Skin epidermis (tissue), 12 donors: Measurements from ENCODE around the gene STOX2.

Experiments used
- H3K27ac ChIP-seq, 21 experiments: fragments of 200-600 bp; sonication (generic) in 11 of 21; one replicate each; pipeline ENCODE4 v1.5.0; 2020; ENCODE audit warnings: mild to moderate bottlenecking in 3 of 21, inconsistent platforms in 2 of 21, moderate library complexity in 2 of 21
- H3K4me3 ChIP-seq, 7 experiments: fragments of 200-600 bp; sonication (generic) in 2 of 7; one replicate each; pipeline ENCODE4 v1.5.0; 2020; ENCODE audit warnings: inconsistent platforms in 2 of 7, mild to moderate bottlenecking in 2 of 7, moderate library complexity in 1 of 7

Gene STOX2

DNA sequence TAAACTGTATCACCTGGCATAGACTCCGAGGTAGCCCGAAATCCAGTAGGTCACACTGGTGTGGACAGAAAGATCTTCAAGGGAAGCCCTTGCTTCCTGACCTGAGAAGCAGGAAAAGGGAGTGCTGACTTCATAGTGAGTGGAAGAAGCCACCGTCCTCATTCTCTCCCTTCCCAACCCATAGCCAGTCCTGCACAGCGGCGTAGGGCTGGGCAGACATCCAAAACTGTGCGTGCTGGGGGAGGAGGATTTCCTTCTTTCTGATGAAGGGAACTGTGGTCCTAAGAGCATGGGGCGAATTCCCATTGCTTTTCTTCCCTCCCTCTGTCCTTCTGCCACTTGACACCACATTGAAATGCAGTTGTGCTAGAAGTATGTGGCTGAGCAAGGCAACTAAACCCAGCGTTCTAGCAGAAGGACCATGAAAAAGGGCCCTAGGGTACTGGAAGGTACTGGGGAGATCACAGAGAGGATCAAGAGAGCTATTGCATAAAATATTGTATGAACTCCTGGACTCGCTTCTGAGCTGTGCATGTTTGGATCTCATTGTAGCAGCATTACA is 66.9 kb downstream of the STOX2 start:
- no peak overlapping the region for H3K27ac ChIP-seq
- H3K4me3 ChIP-seq = no peak overlapping the region

DNA sequence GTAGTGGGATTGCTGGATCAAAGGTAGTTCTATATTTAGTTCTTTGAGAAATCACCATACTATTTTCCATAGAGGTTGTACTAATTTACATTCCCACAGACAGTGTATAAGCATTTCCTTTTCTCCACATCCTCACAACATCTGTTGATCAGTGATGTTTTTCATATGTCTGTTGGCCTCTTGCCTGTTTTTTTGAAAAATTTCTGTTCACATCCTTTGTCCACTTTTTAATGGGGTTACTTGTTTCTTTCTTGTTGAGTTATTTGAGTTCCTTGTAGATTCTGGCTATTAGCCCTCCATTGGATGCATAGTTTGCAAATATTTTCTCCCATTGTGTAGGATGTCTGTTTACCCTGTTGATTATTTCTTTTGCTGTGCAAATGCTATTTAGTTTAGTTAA is 72.6 kb downstream of the STOX2 start:
- H3K4me3 ChIP-seq = no peak overlapping the region
- H3K27ac ChIP-seq = no peak overlapping the region

DNA sequence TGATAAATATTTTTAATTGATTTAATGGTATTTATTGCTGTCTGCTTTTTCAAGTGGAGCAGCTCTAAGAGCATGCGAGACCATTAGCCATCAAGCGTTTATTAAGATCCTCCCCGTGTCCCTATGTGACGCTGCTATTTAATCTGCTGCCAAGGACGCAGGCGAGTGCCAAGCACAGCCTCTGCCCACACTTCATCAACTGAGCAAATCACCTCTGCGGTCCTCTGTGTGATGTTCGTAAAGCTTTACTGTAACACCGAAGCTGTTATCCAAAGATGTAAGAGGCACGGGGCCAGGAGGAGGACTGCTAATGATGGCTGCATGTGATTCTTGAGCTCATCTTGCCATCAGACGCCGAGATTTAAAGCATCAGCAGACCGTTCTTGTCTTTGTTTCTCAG is 79.5 kb downstream of the STOX2 start:
- Histone ChIP-seq H3K4me3 (no peak overlapping the region), H3K27ac (no peak overlapping the region)

DNA sequence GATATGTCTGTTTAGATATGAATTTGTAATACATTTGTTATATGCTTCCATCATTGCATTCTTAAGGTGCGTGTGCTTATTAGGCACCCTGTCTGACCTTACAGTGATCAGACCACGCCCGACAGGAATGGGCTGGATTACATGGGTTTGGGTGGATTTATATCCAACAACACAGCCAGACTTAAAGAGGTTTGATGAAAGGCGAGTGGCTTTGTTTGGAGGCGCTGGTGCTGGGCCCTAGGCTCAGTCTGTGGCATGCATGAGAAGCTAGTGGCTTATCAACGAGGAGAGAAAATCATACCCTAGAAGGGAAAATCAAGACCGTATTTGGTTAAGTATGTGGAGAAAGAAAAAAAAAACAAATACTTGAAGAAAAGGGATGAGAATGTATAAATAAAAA is 80.7 kb downstream of the STOX2 start:
- no peak overlapping the region for H3K27ac ChIP-seq

DNA sequence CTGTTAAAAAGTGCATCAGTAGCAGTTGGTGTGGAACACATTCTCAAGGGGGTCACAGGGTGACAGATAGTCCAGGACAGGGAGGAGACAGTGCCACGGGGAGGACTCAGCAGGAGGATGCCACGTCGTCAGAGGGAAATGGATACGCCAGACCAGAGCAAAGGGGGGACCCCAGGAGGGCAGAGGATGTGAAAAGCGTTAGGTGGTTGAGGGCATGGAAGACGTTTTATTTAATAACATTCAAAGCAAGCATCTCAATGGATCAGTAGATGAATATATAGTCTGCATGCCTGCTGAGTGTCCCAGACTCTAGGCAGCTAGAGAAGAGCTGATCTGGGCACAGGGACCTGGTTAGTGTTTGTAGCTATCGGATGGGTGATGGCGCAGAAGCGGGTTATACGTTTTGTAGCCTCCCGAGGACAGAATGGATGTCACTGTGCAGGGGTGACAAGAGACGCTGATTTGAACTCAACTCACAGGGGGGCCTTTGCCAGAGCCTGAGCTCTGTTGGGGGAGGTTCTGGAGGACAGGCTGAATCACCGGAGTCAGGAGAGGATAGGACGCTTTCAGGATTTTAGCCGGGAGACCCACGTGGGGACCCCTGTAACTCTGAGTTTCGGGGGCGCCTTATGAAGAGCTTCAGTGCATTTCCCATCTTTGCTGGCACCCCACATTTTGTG is 81.3 kb downstream of the STOX2 start:
- Histone ChIP-seq H3K4me3 (peak overlapping the region in 1 of 7 experiments; percentile 29), H3K27ac (peak overlapping the region in 6 of 21 experiments; percentile 8 to 82 (median 70))

More for the DNA sequence above, 80.7 kb downstream of the STOX2 start:
- H3K4me3 ChIP-seq = no peak overlapping the region

DNA sequence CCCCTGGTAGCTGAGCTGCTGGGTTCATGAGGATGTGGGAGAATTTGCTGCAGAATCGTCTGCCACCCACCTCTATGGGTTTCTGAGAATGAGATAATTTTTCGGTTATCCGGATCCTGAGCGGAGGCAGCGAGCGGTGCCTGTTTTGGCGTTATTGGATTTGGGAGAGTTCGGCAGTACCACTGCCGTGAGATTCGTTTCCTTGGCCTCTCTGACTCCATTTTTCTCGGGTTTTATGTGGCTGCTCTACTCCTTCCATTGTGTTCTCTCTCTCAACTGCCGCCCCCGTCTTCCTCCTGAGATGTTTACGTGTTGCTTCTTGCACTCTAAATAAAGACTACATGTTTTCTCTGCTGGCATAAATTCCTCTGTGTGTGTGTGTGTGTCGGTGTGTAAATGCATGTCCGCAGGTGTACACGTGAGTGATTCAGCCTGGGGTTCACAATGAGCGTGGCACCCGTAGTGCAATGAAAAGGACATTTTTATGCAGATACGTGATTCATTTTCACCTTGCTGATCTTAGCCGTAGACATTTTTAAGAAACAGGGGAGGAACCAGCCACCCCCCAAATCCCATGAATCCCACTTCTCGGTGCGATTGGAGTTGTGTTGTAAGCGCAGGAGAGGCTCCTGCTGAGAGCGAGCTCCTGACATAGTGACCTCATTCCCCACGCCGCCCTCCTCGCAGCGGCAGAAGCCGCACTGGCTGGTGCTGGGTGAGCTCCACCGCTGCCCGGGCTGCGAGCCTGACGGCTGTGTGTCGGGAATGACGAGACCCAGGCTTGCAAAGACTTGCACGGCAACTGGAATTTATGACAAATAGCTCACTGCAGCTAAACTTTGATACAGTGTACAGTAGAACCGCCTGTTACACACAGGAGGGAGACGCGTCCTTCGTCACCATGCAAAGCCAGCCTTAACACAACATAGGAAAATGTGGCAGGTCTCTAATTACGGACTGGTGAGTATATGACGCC is 82.2 kb downstream of the STOX2 start:
- Histone ChIP-seq H3K27ac (peak overlapping the region in 19 of 21 experiments; percentile 18 to 82 (median 69)), H3K4me3 (peak overlapping the region in 6 of 7 experiments; percentile 6 to 32 (median 15))

DNA sequence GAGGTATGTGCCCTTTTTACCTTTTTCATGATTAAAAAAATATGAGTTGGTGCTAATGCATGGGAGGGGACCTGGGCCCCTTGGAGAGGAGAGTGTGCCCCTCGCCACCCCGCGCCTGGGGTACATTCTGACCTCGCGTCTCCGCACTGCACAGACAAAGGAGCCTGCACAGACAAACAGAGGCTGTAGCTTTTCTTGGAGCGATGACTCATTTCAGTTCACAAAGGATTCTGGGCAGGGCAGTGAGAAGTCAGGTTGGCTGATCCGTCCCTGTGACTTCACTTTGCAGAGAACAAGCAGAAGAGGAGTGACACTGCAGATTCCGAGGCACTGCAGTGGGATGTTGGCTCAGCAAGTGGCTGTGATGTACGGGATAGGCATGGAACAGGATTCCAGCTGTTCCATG is 82.9 kb downstream of the STOX2 start:
- peak overlapping the region in 6 of 7 experiments; percentile 6 to 32 (median 15) for H3K4me3 ChIP-seq
- peak overlapping the region in 19 of 21 experiments; percentile 18 to 82 (median 69) for H3K27ac ChIP-seq

DNA sequence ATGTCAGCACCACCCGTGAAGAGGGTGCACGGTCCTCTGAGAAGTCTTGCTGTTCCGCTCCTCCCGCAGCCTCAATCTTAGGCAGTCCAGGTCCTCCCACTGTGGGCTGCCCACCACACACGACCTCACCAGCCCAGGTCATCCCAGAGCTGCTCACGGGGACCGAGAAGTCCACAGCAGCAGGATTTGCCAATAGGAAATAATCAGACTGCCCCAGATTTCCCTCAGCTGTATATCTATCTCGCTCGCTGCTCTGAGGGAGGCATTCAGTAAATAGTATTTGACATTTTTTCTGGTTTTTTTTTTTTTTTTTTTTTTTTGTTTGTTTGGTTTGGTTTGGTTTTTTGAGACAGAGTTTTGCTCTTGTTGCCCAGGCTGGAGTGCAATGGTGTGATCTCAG is 83.8 kb downstream of the STOX2 start:
- peak overlapping the region in 10 of 21 experiments; percentile 13 to 82 (median 66) for H3K27ac ChIP-seq
- H3K4me3 ChIP-seq = no peak overlapping the region

DNA sequence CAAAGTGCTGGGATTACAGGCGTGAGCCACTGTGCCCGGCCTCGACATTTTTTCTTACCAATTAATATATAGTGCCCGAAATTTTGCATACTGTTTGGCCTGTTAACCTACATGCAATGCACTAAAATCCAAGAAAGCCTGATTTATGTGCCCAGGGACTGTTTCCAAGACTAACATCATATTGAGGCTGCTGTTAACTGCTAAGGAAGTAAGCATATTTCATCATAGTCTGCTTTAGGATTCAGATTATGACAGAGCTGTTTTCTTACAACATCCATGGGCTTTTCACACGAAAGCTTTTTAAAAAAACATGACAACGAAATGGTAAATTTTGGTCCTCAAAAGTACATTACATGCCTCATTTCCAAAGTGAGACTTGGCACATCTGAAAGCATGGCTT is 84.4 kb downstream of the STOX2 start:
- Histone ChIP-seq H3K27ac (no peak overlapping the region), H3K4me3 (no peak overlapping the region)

DNA sequence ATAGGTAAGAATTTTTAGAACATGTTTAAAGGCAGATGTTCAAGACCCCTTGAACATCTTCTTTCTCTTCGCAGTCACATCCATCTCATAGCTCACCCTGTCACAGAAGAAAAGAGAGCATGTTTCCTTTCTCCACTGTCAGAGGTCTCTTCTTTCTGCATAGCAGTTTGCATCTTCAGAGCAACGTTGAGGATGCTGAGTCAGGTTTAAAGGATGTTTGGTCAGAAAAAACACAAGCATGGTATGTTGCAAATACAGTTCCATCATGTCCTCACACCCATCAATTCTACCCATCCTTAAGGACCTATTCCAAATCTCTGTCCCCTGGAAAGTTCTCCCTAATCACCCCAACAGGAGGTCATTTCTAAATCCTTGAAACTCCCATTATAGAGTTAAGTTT is 84.8 kb downstream of the STOX2 start:
- Histone ChIP-seq H3K27ac (no peak overlapping the region), H3K4me3 (no peak overlapping the region)

DNA sequence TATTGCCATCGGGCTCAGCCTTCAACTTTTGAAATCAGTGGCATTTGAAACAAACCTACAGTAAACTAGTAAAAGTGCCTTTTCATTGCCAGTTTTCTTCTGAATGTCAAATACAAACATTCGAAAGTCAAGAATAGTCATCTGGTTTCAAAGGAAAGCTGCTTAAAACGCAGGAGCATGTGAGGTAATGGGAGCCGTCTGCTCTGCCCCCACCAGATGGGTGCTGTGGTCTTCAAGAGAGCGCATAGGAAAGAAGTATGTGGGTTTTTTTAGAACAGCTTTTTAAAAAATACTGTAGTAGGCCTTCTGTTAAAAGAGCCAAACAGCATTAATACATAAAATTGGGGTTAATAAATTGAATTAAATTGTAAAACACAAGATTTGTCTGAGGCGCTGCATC is 88.6 kb downstream of the STOX2 start:
- Histone ChIP-seq H3K4me3 (no peak overlapping the region), H3K27ac (no peak overlapping the region)

DNA sequence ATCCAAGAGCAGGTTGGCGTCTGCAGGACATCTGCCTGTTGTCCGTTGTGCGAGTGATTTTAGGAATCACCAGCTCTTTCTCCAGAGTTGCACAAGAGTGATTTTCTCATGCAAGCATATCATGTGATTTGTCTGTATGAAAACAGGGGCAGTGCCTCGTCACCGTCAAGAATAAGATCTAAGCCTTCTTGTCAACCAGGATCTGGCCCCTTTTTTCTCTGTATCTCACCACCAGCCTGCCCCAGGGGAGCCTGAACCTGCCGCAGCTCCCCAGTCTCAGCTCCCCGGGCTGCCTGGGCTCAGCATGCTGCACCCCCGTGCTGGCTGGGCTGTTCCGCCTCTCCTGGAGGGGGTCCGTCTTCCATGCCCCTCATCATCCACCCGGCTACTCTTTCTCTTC is 90.5 kb downstream of the STOX2 start:
- no peak overlapping the region for H3K27ac ChIP-seq
- no peak overlapping the region for H3K4me3 ChIP-seq

DNA sequence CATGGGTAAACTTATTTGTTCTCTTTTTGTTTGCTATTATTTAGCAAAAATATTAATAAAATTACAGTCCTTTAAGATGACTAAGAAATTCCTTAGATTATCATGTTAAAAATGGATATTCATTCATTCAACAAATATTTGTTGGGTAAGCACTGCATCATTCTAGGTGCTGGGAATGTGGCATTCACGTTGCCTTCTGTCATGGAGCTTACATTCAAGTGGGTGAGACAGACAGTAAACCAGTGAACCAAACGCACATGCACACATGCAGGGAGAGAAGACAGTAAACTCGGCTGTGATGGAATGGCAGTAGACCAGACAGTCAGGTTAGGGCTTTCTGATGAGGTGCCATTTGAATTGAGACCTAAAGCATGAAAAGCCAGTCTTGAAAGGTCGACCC is 91.8 kb downstream of the STOX2 start:
- Histone ChIP-seq H3K4me3 (no peak overlapping the region), H3K27ac (no peak overlapping the region)

DNA sequence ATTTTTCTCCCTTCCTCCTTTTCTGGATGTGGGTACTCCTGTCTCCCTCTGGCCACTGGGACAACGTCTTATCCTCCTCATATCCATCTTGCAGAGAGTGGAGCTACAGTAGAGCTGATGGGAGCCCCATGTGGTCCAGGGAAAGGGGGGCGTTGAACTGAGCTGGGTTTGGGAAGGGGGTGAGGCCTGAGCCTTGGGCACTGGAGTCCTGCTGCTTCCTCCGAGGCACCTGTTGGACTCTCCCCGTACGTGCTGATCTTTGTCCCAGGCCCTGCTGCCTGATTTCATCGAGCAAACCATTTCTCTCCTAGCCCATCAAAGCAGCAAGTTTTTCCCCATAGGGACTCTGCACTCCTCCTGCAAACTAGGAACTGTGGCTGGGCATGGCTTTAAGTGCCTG is 94.3 kb downstream of the STOX2 start:
- H3K4me3 ChIP-seq = no peak overlapping the region
- H3K27ac ChIP-seq = no peak overlapping the region

DNA sequence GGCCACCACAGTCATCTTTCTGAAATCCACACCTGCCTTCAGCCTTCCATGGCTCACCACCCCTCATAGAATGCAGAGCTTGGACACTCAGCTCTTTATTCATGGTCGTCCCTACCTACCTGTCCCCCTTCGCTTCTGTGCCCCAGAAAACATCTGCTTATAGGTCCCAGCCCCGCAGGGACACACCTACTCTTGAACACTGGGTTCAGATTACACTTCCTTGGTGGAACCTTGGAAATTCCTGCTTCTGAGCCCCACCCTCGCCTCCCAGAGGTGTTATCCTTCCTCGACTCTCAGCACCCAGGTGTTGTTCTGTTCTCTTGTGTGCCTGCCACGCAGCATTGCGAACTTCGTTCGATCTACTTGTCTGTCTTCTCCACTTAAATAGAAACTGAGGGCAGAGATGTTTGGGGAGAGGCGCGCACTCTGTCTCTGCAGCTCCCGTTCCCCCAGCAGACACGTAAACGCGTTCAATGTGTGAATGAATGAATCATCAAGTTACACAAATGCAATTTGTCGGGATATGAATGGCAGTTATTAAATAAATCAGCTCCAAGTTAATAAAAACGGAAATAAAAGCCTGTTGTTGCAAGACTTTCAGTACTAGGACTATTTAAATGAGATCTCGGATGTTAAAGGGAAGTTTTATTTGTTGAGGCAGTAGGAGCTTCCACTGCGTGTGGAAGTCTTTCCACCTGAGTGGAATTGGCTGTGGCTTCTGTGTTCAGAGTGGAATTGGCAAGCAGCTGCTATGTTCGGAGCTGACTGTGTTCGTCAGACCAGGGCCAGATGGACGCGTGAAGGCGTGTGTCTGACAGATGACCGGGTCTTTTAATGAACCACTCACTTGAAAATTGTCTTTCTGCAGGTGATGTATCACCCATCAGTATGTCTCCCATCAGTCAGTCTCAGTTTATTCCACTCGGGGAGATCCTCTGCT is 95.6 kb downstream of the STOX2 start:
- Histone ChIP-seq H3K27ac (no peak overlapping the region), H3K4me3 (no peak overlapping the region)

DNA sequence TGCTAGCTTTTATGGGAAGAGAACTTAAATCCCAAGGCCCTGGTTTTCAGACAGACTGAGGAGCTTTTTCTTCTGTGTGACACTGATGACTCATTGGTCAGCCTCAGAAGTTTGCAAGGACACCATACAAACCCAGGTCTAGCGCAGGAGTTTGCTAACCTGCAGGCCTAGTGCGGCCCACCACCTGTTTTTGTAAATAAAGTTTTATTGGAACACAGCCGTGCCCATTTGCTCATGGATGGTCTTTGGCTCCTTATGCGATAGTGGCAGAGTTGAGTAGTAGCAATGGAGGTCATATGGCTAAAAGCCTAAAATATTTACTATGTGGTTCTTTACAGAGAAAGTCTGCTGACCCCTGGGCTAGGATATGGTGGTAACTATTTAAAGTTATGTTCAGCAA is 98.3 kb downstream of the STOX2 start:
- H3K27ac ChIP-seq = no peak overlapping the region
- no peak overlapping the region for H3K4me3 ChIP-seq

DNA sequence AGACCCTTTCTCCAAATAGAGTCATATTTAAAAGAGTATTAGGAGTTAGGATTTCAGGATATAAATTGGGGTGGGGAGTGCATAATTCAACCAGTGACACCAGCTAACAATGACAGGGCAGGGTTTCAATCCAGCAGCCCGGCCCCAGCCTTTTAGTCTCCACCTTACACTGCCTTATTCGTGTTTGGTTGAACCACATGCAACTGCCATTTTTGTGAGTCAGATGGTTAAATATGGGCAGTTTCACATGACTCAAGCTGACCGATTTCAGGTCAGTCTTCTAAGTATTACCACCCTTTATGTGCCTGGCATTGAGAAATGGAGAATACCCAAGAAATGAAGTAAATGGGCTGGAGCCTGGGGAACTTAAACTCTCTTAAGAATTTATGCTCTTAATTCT is 102.8 kb downstream of the STOX2 start:
- H3K4me3 ChIP-seq = no peak overlapping the region

DNA sequence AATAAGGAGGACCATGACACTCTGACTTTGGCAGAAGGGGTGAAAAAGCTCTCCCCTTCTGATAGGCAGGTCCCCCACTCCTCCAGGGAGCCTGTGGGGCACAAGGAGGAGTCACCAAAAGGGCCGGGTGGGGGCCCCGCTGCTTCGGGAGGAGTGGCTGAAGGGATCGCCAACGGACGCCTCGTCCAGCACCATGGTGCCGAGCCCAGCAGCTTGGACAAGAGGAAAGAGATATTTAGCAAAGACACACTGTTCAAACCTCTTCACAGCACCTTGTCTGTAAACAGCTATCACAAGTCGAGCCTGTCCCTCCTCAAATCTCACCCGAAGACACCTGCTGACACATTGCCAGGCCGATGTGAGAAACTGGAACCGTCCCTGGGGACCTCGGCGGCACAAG is 105.6 kb downstream of the STOX2 start:
- Histone ChIP-seq H3K27ac (no peak overlapping the region), H3K4me3 (no peak overlapping the region)

More for the DNA sequence above, 102.8 kb downstream of the STOX2 start:
- no peak overlapping the region for H3K27ac ChIP-seq

DNA sequence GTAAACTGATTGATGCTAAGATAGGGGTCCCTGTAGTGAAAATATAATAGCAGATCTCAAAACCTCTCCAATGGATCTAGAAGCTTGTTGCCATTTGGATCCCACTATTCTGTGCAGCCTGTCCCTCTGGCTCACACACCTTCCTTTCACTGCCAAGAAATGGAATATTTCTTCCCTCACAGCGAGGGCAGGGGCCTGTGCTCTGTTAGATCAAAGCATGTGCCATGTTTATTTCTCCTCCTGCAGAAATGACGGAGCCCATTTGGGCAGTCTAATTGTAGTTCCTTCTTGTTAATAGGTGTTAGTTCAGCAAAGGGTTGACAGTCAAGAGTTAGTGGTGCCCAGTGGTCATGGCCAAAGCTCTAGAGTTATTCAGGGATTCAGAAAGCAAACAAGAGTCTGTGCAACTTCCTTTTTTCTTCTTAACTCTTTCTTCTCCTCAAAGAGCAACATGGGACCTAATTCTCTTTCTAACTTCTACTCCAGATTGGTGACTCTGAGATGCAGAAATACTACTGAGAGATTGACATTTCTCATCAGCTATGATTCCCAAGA is 106.8 kb downstream of the STOX2 start:
- no peak overlapping the region for H3K27ac ChIP-seq
- no peak overlapping the region for H3K4me3 ChIP-seq
